Lung (tissue), 12 donors: Measurements from ENCODE around the gene CACNA1C. TPM values are rescaled to one million over a fixed set of nuclear protein-coding genes. Genes with fewer than 3 reads are reported as not detected.
A peak's percentile ranks its signal among the peaks of the same experiment; 100 is the strongest.

Experiments used
- ATAC-seq: fragments of 200-7000 bp; cut with Tn5 transposase; one replicate; pipeline ENCODE4 v1.9.1; 2020; ENCODE audit warnings: moderate number of reproducible peaks; ENCODE audit not compliant: insufficient read depth, low FRiP score
- DNase-seq, 3 donors: peaks; one replicate each; pipeline ENCODE4 v3.0.0-alpha.2; 2013 to 2017
- H3K27ac ChIP-seq, 2 donors: one replicate each; pipeline ENCODE4 v1.5.1; 2013; ENCODE audit warnings: mild to moderate bottlenecking in 2 of 2, moderate library complexity in 2 of 2, control low read depth in 1 of 2, inconsistent platforms in 1 of 2, low read depth in 1 of 2, low read length in 1 of 2
- H3K27me3 ChIP-seq, 3 donors: one replicate each; pipeline ENCODE4 v1.5.1; 2013; ENCODE audit warnings: low read length in 2 of 3; ENCODE audit not compliant: control insufficient read depth in 3 of 3, insufficient read depth in 3 of 3
- H3K36me3 ChIP-seq, 4 donors: one replicate each; pipeline ENCODE4 v1.5.1; 2013; ENCODE audit warnings: low read length in 4 of 4, mild to moderate bottlenecking in 1 of 4, moderate library complexity in 1 of 4; ENCODE audit not compliant: control insufficient read depth in 4 of 4, insufficient read depth in 4 of 4
- H3K4me1 ChIP-seq, 5 donors: one replicate each; pipeline ENCODE4 v1.5.1; 2013; ENCODE audit warnings: low read length in 5 of 5, mild to moderate bottlenecking in 2 of 5, moderate library complexity in 1 of 5; ENCODE audit not compliant: control insufficient read depth in 5 of 5, insufficient read depth in 5 of 5
- H3K4me3 ChIP-seq: one replicate; pipeline ENCODE4 v1.5.1; 2013; ENCODE audit warnings: mild to moderate bottlenecking, control low read depth, moderate library complexity
- H3K9ac ChIP-seq, 2 donors: one replicate each; pipeline ENCODE4 v1.5.1; 2013; ENCODE audit warnings: low read length in 2 of 2, control low read depth in 1 of 2; ENCODE audit not compliant: insufficient read depth in 1 of 2
- H3K9me3 ChIP-seq, 4 donors: one replicate each; pipeline ENCODE4 v1.5.1; 2013; ENCODE audit warnings: low read length in 3 of 4, mild to moderate bottlenecking in 1 of 4, moderate library complexity in 1 of 4; ENCODE audit not compliant: control insufficient read depth in 4 of 4, insufficient read depth in 3 of 4
- WGBS, 2 donors: extraction: QIAGEN DNeasy Blood & Tissue Kit; methylation state at CpG; one replicate each; pipeline ENCODE4 v1.1.7; 2013; 5-methylcytosine and 5-hydroxymethylcytosine counted together
- polyA plus RNA-seq, 2 donors: library from polyadenylated mRNA; stranded (reverse); fragments of 200-250 nt; gene quantifications; one replicate each; pipeline ENCODE4 v1.2.1, GENCODE V29; 2013
- total RNA-seq, 2 donors: library from RNA; depleted of rRNA in 1 of 2; stranded (reverse); fragments of >200 nt in 1 of 2; gene quantifications; one replicate each; pipeline ENCODE4 v1.2.1, GENCODE V29; 2014 to 2021
- TF ChIP-seq, protein P1 (sequence below): IDR thresholded peaks from 2 replicates; pipeline ENCODE4 v1.5.1; 2012; ENCODE audit warnings: mild to moderate bottlenecking; ENCODE audit errors: control extremely low read depth, extremely low read depth
- donor health status: control.
- donor health status: control.
- donor health status: Bipolar disorder and iron deficiency.
- donor health status: healthy.
- donor health status: DM: yes; HTN: yes; CAD: no.

Gene CACNA1C
- total and polyA plus RNA-seq, 4 donors: 3.2 to 17.5 (median 7.5) TPM

DNA sequence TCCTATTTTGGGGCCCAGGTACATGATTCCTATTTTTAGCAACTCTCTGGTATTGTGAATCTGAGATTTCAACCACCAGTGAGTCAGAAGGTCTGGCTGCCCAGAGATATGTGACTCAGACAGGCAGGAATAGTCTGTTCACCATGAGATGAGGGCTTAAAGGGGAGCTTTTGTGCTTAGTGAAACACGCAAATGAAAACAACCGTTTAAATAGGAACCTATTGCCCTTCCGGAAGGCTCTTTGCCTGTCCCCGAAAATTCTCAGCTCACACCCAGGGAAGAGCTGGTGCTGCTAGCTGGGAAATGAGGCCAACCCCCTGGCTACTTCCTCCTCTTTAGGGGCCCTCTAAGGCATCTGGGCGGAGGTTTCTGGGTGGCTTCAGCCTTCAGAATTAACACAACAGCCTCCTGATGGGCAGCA is 283.6 kb downstream of the CACNA1C start:
- ATAC-seq (peak; percentile 41), DNase-seq (no peak)
- TF ChIP-seq, protein P1, sequence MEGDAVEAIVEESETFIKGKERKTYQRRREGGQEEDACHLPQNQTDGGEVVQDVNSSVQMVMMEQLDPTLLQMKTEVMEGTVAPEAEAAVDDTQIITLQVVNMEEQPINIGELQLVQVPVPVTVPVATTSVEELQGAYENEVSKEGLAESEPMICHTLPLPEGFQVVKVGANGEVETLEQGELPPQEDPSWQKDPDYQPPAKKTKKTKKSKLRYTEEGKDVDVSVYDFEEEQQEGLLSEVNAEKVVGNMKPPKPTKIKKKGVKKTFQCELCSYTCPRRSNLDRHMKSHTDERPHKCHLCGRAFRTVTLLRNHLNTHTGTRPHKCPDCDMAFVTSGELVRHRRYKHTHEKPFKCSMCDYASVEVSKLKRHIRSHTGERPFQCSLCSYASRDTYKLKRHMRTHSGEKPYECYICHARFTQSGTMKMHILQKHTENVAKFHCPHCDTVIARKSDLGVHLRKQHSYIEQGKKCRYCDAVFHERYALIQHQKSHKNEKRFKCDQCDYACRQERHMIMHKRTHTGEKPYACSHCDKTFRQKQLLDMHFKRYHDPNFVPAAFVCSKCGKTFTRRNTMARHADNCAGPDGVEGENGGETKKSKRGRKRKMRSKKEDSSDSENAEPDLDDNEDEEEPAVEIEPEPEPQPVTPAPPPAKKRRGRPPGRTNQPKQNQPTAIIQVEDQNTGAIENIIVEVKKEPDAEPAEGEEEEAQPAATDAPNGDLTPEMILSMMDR: no peak
- no peaks in the 10 kb centered on the region for H3K36me3 ChIP-seq
- no peak overlapping the region for H3K9ac ChIP-seq
- H3K4me1 ChIP-seq: peaks cover 0 to 29% (median 5%) of the 10 kb centered on the region in 5 donors
- 14 to 52% methylated on average over 5 of the region's 5 CpGs for WGBS, 2 donors
- no peaks in the 10 kb centered on the region for H3K27me3 ChIP-seq
- peaks cover 0 to 2% (median 0%) of the 10 kb centered on the region in 4 donors for H3K9me3 ChIP-seq
- peak overlapping the region; percentile 37 to 90 for H3K27ac ChIP-seq
- H3K4me3 ChIP-seq: no peak overlapping the region

DNA sequence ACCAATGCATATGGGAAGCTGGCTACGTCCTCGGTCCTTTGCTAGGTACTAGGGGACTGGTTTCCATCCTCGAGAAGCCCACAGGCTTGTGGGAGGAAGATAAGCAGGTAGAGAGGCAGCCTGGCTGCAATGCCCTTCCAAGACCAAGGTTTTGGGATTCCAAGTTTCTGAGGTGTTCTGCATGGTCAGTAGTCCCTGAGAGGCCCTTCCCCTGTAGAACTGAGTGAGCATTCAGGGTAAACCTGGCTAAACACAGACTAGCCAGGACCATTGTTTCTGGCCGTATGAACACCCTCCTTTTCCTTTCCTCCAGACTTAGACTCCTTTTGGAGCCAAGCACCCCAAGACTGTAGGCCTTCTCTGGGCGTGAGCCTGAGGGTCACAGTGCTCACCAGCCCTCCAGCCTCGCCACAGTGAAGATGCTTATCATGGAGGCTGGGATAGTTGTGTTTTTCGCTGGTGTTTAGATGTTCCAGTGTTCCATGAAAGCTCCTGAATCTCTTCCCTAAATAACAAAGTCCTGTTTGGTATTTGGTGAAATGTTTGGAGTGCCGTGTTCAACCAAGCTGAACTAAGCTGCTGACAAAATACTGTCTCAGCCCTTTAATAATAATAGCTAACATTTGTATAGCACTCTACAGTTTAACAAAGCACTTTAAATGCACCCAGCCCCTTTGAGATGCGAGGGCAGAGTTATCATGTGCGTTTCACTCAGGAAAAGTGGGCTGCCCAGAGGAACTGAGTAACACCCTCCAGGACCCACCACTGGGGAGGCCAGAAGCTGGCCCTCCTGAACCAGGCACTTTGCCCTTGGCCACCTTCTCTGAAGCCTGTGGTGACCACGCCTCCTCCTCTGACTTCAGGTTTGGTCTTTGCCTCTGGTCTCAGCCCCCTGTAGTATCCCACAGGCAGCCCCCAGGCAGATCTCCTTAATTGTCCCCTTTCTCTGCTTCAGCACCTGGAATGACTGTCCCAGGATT is 284.5 kb downstream of the CACNA1C start:
- WGBS, 2 donors: 89 to 93% methylated on average over 11 of the region's 11 CpGs

DNA sequence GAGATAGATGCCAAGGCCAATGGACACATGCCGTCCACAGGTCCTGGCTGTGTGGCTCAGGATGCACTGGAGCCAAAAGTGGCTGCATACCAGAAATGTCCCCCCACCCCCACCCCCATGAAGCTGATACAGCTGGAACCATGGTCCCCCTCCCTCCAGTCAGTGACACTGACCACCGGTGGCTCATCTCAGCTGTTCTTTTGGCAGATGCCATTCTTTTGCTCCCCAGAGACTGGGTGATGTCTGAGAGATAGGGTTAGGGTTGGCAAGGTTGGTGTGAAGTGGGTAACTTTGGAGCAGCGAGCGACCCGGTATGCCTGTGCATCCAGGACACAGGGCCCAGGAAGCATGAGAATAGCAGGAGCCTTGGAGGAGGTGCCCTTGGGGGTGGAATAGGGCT is 285.6 kb downstream of the CACNA1C start:
- no peak overlapping the region for H3K27ac ChIP-seq
- no peak overlapping the region for H3K4me3 ChIP-seq
- peaks cover 0 to 30% (median under 1%) of the 10 kb centered on the region in 5 donors for H3K4me1 ChIP-seq
- ATAC-seq: no peak
- 93 to 95% methylated on average over 5 of the region's 5 CpGs for WGBS, 2 donors
- H3K9me3 ChIP-seq: peaks cover 0 to 1% (median 0%) of the 10 kb centered on the region in 4 donors
- TF ChIP-seq, protein P1: no peak
- H3K9ac ChIP-seq: no peak overlapping the region
- no peaks in the 10 kb centered on the region for H3K27me3 ChIP-seq
- no peak for DNase-seq
- no peaks in the 10 kb centered on the region for H3K36me3 ChIP-seq

More for the DNA sequence above, 284.5 kb downstream of the CACNA1C start:
- Histone ChIP-seq H3K4me3 (no peak overlapping the region), H3K4me1 (peaks cover 0 to 29% (median 4%) of the 10 kb centered on the region in 5 donors), H3K9me3 (peaks cover 0 to 2% (median 0%) of the 10 kb centered on the region in 4 donors), H3K27ac (peak overlapping the region in 1 of 2 donors; percentile 90), H3K9ac (no peak overlapping the region), H3K36me3 (no peaks in the 10 kb centered on the region), H3K27me3 (no peaks in the 10 kb centered on the region)
- ATAC-seq (no peak), DNase-seq (no peak)
- TF ChIP-seq, protein P1: no peak
